HCT116 (cell line): Measurements from ENCODE around the gene FOS.

Source experiments
- ATF3 ChIP-seq: IDR thresholded peaks from 2 replicates; pipeline ENCODE4 v1.6.1; 2012
- CEBPB ChIP-seq: IDR thresholded peaks from 2 replicates; pipeline ENCODE4 v1.6.1; 2012; ENCODE audit warnings: low read depth
- EZH2 ChIP-seq: fragments of 200-600 bp; sonication (generic); IDR thresholded peaks from 2 replicates; pipeline ENCODE4 v1.6.1; 2017; ENCODE audit warnings: antibody characterized with exemption, mixed run types
- EZH2phosphoT487 ChIP-seq: fragments of 200-600 bp; IDR thresholded peaks from 2 replicates; pipeline ENCODE4 v1.6.1; 2018; ENCODE audit warnings: antibody characterized with exemption, borderline replicate concordance
- FOSL1 ChIP-seq: IDR thresholded peaks from 2 replicates; pipeline ENCODE4 v1.6.1; 2012; ENCODE audit warnings: low read depth
- JUND ChIP-seq: IDR thresholded peaks from 2 replicates; pipeline ENCODE4 v1.6.1; 2012
- POLR2A ChIP-seq: IDR thresholded peaks from 2 replicates; pipeline ENCODE4 v1.7.0; 2011; ENCODE audit warnings: borderline replicate concordance; ENCODE audit not compliant: insufficient read depth, insufficient read length; ENCODE audit errors: extremely low read depth
- POLR2AphosphoS5 ChIP-seq: IDR thresholded peaks from 2 replicates; pipeline ENCODE4 v1.6.1; 2011; ENCODE audit warnings: mild to moderate bottlenecking, low read depth, low read length, moderate library complexity
- RAD21 ChIP-seq: IDR thresholded peaks from 2 replicates; pipeline ENCODE4 v1.6.1; 2012; ENCODE audit warnings: low read depth, mild to moderate bottlenecking
- SP1 ChIP-seq: IDR thresholded peaks from 2 replicates; pipeline ENCODE4 v1.6.1; 2012; ENCODE audit warnings: low read depth
- TCF7L2 ChIP-seq: IDR thresholded peaks from 2 replicates; pipeline ENCODE4 v1.7.0; 2011; ENCODE audit warnings: borderline replicate concordance, inconsistent platforms; ENCODE audit not compliant: insufficient read depth, insufficient read length; ENCODE audit errors: extremely low read depth
- ZNF274 ChIP-seq: fragments of 200-500 bp; sonication (Bioruptor generic); IDR thresholded peaks from 2 replicates; pipeline ENCODE4 v1.6.1; 2014; ENCODE audit warnings: mild to moderate bottlenecking, low read depth, low read length, inconsistent platforms
- TF ChIP-seq, protein P1 (sequence below): IDR thresholded peaks from 2 replicates; pipeline ENCODE4 v1.6.1; 2012
- TF ChIP-seq, protein P2 (sequence below), 3 experiments: fragments of 200-600 bp in 1 of 3; sonication (generic) in 1 of 3; IDR thresholded peaks in 2 of 3; conservative IDR thresholded peaks in 1 of 3; 2 replicates each; pipeline ENCODE4 v1.5.1; 2012 to 2017; ENCODE audit warnings: low read depth in 2 of 3, low read length in 2 of 3, antibody characterized with exemption in 1 of 3, borderline replicate concordance in 1 of 3, control low read depth in 1 of 3, mild to moderate bottlenecking in 1 of 3, mixed read lengths in 1 of 3, mixed run types in 1 of 3, moderate library complexity in 1 of 3; ENCODE audit not compliant: insufficient read depth in 1 of 3

- TF ChIP-seq POLR2A (no peak), EZH2 (no peak), RAD21 (no peak), CEBPB (no peak), POLR2AphosphoS5 (no peak), ZNF274 (no peak), FOSL1 (no peak), EZH2phosphoT487 (no peak), JUND (no peak), ATF3 (no peak), SP1 (no peak), TCF7L2 (no peak)
- TF ChIP-seq, protein P1, sequence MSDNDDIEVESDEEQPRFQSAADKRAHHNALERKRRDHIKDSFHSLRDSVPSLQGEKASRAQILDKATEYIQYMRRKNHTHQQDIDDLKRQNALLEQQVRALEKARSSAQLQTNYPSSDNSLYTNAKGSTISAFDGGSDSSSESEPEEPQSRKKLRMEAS = no peak
- TF ChIP-seq, protein P2, sequence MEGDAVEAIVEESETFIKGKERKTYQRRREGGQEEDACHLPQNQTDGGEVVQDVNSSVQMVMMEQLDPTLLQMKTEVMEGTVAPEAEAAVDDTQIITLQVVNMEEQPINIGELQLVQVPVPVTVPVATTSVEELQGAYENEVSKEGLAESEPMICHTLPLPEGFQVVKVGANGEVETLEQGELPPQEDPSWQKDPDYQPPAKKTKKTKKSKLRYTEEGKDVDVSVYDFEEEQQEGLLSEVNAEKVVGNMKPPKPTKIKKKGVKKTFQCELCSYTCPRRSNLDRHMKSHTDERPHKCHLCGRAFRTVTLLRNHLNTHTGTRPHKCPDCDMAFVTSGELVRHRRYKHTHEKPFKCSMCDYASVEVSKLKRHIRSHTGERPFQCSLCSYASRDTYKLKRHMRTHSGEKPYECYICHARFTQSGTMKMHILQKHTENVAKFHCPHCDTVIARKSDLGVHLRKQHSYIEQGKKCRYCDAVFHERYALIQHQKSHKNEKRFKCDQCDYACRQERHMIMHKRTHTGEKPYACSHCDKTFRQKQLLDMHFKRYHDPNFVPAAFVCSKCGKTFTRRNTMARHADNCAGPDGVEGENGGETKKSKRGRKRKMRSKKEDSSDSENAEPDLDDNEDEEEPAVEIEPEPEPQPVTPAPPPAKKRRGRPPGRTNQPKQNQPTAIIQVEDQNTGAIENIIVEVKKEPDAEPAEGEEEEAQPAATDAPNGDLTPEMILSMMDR (IDR thresholded peaks at IDR 0.05 in 2 of 3, conservative IDR thresholded peaks at IDR 0.05 in 1 of 3; ENCODE audit: borderline replicate concordance in 1 of 3, insufficient read depth in 1 of 3, low read depth in 2 of 3, low read length in 2 of 3) = no peak
Measured at GRCh38 chr14:75254381-75254822, 24.2 kb upstream of the FOS start.
